Natural killer cell (primary cell): Measurements from ENCODE around the gene FANK1. TPM values are rescaled to one million over a fixed set of nuclear protein-coding genes. Genes with fewer than 3 reads are reported as not detected.

Experiments used
- ATAC-seq, 3 donors: fragments of 150-1000 bp in 2 of 3; fragments of 200-7000 bp in 1 of 3; cut with Tn5 transposase; 1 replicate in 1 of 3; 2 replicates in 2 of 3; pipeline ENCODE4 v1.10.0; 2021; ENCODE audit warnings: mild to moderate bottlenecking in 2 of 3, moderate library complexity in 2 of 3
- DNase-seq, 2 donors: peaks; one replicate each; pipeline versions ENCODE4 v3.0.0 to v3.0.0-alpha.2; 2013 to 2021; ENCODE audit warnings: mixed read lengths in 1 of 2
- H3K27ac ChIP-seq: one replicate; pipeline ENCODE4 v1.5.1; 2013; ENCODE audit warnings: mild to moderate bottlenecking, low read length
- H3K27me3 ChIP-seq: one replicate; pipeline ENCODE4 v1.6.1; 2013; ENCODE audit warnings: low read length; ENCODE audit not compliant: control insufficient read depth, insufficient read depth
- H3K36me3 ChIP-seq: one replicate; pipeline ENCODE4 v1.6.1; 2013; ENCODE audit warnings: low read length; ENCODE audit not compliant: control insufficient read depth, insufficient read depth
- H3K4me1 ChIP-seq: one replicate; pipeline ENCODE4 v1.6.1; 2013; ENCODE audit warnings: low read length; ENCODE audit not compliant: control insufficient read depth, insufficient read depth
- H3K4me3 ChIP-seq: one replicate; pipeline ENCODE4 v1.5.1; 2013; ENCODE audit warnings: low read length
- H3K9me3 ChIP-seq: one replicate; pipeline ENCODE4 v1.6.1; 2013; ENCODE audit warnings: low read length; ENCODE audit not compliant: control insufficient read depth, insufficient read depth
- H3K27ac Mint-ChIP-seq, 2 donors: one replicate each; pipeline ENCODE4 v1.8.0; 2022; ENCODE audit warnings: mild to moderate bottlenecking in 2 of 2, mixed read lengths in 2 of 2, moderate library complexity in 1 of 2
- H3K27me3 Mint-ChIP-seq, 2 donors: one replicate each; pipeline ENCODE4 v1.8.0; 2022; ENCODE audit warnings: low read depth in 2 of 2, mixed read lengths in 2 of 2
- H3K36me3 Mint-ChIP-seq: one replicate; pipeline ENCODE4 v1.8.0; 2022; ENCODE audit warnings: mixed read lengths
- H3K4me1 Mint-ChIP-seq, 2 donors: one replicate each; pipeline ENCODE4 v1.8.0; 2022; ENCODE audit warnings: mixed read lengths in 2 of 2
- H3K4me3 Mint-ChIP-seq: one replicate; pipeline ENCODE4 v1.8.0; 2022; ENCODE audit warnings: mild to moderate bottlenecking, moderate library complexity, mixed read lengths
- H3K9me3 Mint-ChIP-seq, 2 donors: one replicate each; pipeline ENCODE4 v1.8.0; 2022; ENCODE audit warnings: mixed read lengths in 2 of 2
- WGBS: methylation state at CpG from one replicate; pipeline ENCODE4 v1.1.7; 2013; ENCODE audit warnings: missing lambda C conversion rate; ENCODE audit not compliant: insufficient coverage; 5-methylcytosine and 5-hydroxymethylcytosine counted together
- intact Hi-C: fragments of 100-400 bp; cut with micrococcal nuclease; formaldehyde crosslinking; loops from one replicate; pipeline ENCODE4 v1.14.2; 2022
- total RNA-seq, 4 donors: library from RNA; stranded (reverse); fragments of 120-200 nt in 1 of 4; gene quantifications; one replicate each; pipeline versions ENCODE4 v1.2.3 to v1.2.4, GENCODE V29; 2013 to 2022
- TF ChIP-seq, protein P1 (sequence below): fragments of 200-600 bp; IDR thresholded peaks from one replicate; pipeline ENCODE4 v1.8.0; 2022; ENCODE audit warnings: antibody characterized with exemption

Gene FANK1
- total RNA-seq, 3 donors from 2014 or later (not counting 1 experiment from before 2014, with no cell fraction given): not detected

DNA sequence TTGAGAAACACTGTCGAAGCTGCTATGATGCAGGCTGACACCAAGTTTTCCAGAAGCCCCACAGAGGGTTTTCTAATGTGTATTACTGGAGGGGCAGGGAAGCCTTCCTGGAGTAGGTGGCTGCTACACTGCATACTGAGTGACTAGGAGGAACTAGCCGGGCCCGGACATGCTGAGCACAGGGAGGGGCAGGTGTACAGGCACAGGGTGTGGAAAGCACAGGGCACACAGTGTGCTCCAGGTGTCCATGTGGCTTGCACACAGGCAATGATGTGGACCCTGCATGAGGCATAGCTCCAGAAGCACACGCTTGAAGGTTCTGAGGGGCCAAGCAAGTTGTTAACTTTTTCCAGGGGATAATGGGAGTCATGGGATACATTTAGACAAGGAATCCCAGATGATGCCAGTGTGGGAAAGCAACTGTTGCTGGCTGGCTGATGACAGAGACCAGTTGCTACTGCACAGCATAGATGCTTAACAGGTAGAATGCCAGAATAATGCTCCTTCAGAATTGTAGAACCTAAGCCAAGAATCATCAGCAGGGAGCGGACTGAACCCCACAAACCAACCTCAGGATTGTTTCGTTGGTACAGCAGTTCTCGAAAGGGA is 29.8 kb upstream of the FANK1 start:
- intact Hi-C loops: loop anchor here (5.0 kb wide), 1 partner anchor 881 kb away; no protein-coding TSS in a partner anchor
- TF ChIP-seq, protein P1, sequence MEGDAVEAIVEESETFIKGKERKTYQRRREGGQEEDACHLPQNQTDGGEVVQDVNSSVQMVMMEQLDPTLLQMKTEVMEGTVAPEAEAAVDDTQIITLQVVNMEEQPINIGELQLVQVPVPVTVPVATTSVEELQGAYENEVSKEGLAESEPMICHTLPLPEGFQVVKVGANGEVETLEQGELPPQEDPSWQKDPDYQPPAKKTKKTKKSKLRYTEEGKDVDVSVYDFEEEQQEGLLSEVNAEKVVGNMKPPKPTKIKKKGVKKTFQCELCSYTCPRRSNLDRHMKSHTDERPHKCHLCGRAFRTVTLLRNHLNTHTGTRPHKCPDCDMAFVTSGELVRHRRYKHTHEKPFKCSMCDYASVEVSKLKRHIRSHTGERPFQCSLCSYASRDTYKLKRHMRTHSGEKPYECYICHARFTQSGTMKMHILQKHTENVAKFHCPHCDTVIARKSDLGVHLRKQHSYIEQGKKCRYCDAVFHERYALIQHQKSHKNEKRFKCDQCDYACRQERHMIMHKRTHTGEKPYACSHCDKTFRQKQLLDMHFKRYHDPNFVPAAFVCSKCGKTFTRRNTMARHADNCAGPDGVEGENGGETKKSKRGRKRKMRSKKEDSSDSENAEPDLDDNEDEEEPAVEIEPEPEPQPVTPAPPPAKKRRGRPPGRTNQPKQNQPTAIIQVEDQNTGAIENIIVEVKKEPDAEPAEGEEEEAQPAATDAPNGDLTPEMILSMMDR: no peak
- ATAC-seq (peak in 1 of 3 donors; percentile 14), DNase-seq (no peak)
- peaks cover 10% of the 10 kb centered on the region for H3K36me3 ChIP-seq
- H3K4me3 Mint-ChIP-seq: no peak overlapping the region
- no peak overlapping the region for H3K27ac Mint-ChIP-seq
- 95% methylated on average over 7 of the region's 7 CpGs for whole genome bisulfite sequencing
- no peaks in the 10 kb centered on the region for H3K36me3 Mint-ChIP-seq
- no peaks in the 10 kb centered on the region for H3K4me1 ChIP-seq
- no peaks in the 10 kb centered on the region for H3K4me1 Mint-ChIP-seq
- no peak overlapping the region for H3K4me3 ChIP-seq
- no peaks in the 10 kb centered on the region for H3K9me3 ChIP-seq
- no peaks in the 10 kb centered on the region for H3K27me3 Mint-ChIP-seq
- no peaks in the 10 kb centered on the region for H3K9me3 Mint-ChIP-seq
- H3K27me3 ChIP-seq: no peaks in the 10 kb centered on the region
- H3K27ac ChIP-seq: no peak overlapping the region

DNA sequence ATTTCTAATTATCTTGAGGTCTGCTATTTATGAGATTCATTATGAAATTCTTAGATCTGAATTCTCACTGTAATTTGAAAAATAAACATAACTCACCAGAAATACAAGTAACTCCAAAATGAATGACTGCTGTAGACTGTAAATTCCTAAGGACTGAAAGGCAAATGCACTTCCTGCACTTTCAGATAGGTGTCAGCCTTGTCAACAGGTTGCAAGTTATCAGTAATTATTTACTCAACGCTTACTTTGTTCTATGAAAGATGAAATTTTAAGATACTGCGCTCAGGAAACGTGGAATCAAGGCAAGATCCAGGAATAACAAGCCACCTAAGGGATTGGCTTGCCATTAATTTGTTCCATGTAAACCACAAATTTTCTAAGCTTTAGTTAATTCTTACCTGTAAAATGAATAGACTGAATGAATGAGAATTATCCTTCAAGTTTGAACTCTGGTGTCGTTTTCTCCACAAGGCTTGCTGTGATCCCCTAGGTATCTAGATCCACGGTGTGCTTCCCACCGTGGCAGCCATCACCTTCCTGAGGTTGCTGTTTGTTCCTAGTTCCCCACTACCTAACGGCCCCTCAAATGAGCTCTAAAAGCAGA is 27.9 kb upstream of the FANK1 start:
- peaks cover 10% of the 10 kb centered on the region for H3K36me3 ChIP-seq
- no peaks in the 10 kb centered on the region for H3K4me1 Mint-ChIP-seq
- H3K9me3 Mint-ChIP-seq: no peaks in the 10 kb centered on the region
- DNase-seq (peak in 1 of 2 donors; percentile 55), ATAC-seq (peak in 1 of 3 donors; percentile 67)
- H3K36me3 Mint-ChIP-seq: no peaks in the 10 kb centered on the region
- no peaks in the 10 kb centered on the region for H3K9me3 ChIP-seq
- H3K27ac ChIP-seq: no peak overlapping the region
- H3K4me3 ChIP-seq: no peak overlapping the region
- no peaks in the 10 kb centered on the region for H3K27me3 Mint-ChIP-seq
- H3K27ac Mint-ChIP-seq: no peak overlapping the region
- intact Hi-C loops: loop anchor here (2.0 to 5.0 kb wide), 2 partner anchors 636 to 879 kb away; no protein-coding TSS in a partner anchor
- no peak overlapping the region for H3K4me3 Mint-ChIP-seq
- H3K27me3 ChIP-seq: no peaks in the 10 kb centered on the region
- no peaks in the 10 kb centered on the region for H3K4me1 ChIP-seq
- 67% methylated on average over 6 of the region's 7 CpGs for WGBS
- TF ChIP-seq, protein P1: peak; percentile 76

DNA sequence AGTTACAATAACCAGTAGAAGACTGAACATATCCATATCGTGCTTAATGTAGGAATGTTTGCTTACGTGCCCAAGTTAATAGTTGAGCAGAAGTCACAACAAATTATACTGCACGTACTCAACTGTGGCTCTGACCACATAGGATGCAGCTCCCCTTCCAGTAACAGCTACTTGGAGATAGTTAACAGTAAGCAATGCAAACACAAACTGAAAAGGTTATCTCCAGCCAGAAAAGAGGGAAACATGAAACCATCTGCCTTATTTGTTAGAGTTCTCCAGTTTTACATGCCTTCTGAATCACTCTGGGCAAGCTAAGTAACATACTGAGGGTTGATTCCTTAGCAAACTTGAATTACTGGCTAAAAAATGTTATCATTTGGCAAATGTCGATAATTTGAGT is 25.0 kb upstream of the FANK1 start:
- intact Hi-C loops: no loop called here
- TF ChIP-seq, protein P1: no peak
- Mint-ChIP-seq H3K27ac (no peak overlapping the region), H3K4me1 (no peaks in the 10 kb centered on the region), H3K27me3 (no peaks in the 10 kb centered on the region), H3K36me3 (peaks cover 5% of the 10 kb centered on the region), H3K4me3 (no peak overlapping the region), H3K9me3 (no peaks in the 10 kb centered on the region)
- Histone ChIP-seq H3K4me3 (no peak overlapping the region), H3K36me3 (peaks cover 5% of the 10 kb centered on the region), H3K27ac (no peak overlapping the region), H3K4me1 (no peaks in the 10 kb centered on the region), H3K9me3 (peaks cover 3% of the 10 kb centered on the region), H3K27me3 (no peaks in the 10 kb centered on the region)
- DNase-seq (no peak), ATAC-seq (no peak)
- WGBS: 95% methylated on average over 3 of the region's 4 CpGs
